Measurements from ENCODE around the gene TNIP1.

TNIP1 gene

DNA sequence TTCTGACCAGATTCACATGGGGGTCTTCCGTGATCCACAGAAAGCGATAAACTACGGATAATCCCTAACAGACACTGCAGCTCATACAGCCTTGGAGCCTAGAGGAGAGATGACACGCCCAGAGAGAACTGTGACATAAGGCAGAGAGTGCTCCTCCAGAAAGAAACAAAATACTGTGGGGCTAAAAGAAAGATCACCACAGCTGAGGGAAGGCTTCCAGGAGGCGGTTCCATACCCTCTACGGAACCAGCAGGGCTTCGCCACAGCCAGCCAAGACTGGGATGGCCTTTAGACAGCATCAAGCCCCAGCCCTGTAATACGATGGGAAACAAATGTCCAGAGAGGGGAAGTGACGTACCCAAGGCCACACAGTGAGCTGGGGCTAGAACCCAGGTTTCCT is 41.2 kb downstream of the TNIP1 start:
- peaks cover 5% of the 10 kb centered on the region; the same call in 1 of the 2 replicates for H3K36me3 ChIP-seq (ENCODE audit: insufficient read depth, low read length)
- no peak overlapping the region for H3K9ac ChIP-seq (ENCODE audit: low read depth, low read length)
- H3K9me3 ChIP-seq (ENCODE audit: control insufficient read depth, insufficient read depth, low read length), result no peaks in the 10 kb centered on the region
- no peaks in the 10 kb centered on the region for H3K4me1 ChIP-seq (ENCODE audit: insufficient read depth, low read length)

DNA sequence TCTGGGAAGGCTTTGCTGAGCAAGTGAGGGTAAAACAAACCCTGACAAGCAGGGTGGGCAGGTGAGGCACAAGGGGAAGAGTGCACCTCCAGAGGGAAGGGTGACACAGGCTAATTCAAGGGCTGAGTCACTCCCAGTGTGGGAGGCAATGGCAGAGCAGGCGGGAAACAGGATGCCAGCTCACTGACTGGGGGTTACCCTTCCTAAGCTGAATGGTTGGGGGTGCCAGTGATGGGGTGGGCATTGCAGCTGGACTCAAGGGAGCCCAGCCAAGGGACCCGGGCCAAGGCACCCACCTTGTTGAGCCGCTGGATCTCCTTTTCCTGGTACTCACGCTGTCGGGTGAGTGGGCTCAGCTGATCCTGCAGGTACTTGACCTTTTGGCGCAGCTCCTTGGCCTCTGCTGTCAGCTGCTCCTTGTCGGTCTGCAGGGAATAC is 42.0 kb downstream of the TNIP1 start:
- peaks cover 5% of the 10 kb centered on the region; the same call in 1 of the 2 replicates for H3K36me3 ChIP-seq (ENCODE audit: insufficient read depth, low read length)
- no peaks in the 10 kb centered on the region for H3K9me3 ChIP-seq (ENCODE audit: control insufficient read depth, insufficient read depth, low read length)
- H3K4me1 ChIP-seq (ENCODE audit: insufficient read depth, low read length), result no peaks in the 10 kb centered on the region
- no peak overlapping the region for H3K9ac ChIP-seq (ENCODE audit: low read depth, low read length)

DNA sequence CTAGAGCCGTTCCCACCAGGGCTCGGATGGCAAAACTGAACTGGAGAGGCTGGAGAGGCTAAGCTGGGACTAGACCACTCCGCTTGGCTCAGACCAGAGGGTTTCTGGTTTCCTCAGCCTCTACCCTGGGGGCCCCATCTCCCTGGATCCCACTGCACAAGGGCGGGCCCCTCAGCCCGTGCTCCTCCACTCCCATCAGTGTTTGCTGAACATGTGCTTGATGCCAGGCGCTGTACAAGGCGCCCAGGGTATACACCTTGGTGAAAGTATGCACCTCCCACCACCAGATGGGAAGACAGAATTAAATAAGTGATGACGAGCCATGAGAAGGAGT is 42.5 kb downstream of the TNIP1 start:
- H3K9ac ChIP-seq (ENCODE audit: low read depth, low read length), result no peak overlapping the region
- peaks cover 5% of the 10 kb centered on the region; the same call in 1 of the 2 replicates for H3K36me3 ChIP-seq (ENCODE audit: insufficient read depth, low read length)
- H3K4me1 ChIP-seq (ENCODE audit: insufficient read depth, low read length), result no peaks in the 10 kb centered on the region
- H3K9me3 ChIP-seq (ENCODE audit: control insufficient read depth, insufficient read depth, low read length), result no peaks in the 10 kb centered on the region

DNA sequence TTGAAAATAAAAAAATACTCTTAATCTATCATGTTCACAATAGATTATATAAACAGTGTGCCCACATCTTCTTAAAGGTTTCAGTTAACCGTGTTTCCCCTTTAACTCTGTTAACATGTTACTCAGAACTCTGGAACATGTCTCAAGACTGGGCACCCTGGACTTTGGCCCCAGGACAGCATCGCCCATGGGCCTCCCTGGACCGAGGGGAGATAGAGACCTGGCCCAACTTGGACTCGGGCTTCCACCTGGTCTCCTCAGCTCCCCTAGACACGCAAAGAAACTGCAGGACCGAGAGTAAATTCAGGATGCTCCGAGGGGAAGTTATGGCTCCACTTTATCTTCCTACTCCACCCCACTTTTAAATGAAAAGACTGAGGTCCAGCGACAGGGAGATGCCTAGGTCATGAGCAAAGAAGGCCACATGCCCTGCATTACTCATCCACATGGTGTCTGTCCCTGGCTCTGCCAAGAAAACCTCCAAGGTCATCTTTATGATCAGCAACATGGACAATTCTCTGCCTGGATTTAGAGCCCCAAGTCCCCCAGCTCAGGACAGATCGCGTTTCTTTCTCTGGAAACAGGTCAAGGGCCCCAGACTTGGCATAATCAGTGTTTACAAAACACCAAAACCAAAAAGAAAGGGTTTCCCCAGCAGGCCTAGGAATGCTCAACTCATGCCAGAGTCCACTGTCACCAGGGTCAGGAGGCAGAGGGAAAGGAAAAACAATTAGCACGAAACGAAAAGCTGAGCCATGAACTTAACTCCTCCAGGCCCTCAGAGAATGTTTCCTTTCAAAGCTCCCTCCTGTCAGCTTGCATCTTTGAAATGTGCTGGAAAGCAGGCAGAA is 43.0 kb downstream of the TNIP1 start:
- Histone ChIP-seq H3K4me1 (ENCODE audit: insufficient read depth, low read length) (no peaks in the 10 kb centered on the region), H3K9me3 (ENCODE audit: control insufficient read depth, insufficient read depth, low read length) (no peaks in the 10 kb centered on the region), H3K9ac (ENCODE audit: low read depth, low read length) (no peak overlapping the region), H3K36me3 (ENCODE audit: insufficient read depth, low read length) (peaks cover 5% of the 10 kb centered on the region; the same call in 1 of the 2 replicates)

DNA sequence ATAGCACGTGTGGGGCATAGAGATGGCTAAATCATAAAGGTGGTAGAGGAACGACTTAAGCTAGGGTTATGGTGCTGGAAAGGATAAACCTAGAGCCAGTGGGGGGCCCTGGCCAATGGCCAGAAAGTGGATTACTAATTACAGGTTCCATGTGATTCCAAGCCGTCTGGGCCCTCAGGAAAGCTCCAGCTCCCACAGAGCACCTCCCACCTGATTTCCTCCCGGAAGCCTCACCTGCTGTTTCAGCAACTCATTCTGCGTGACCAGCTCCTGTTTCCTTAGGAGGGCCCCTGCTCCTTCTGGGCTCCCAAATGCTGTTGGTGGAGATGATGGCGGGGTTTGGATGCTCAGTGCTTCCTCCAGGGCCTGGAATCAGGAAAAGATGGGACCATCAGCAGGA is 44.3 kb downstream of the TNIP1 start:
- Histone ChIP-seq H3K4me1 (ENCODE audit: insufficient read depth, low read length) (no peaks in the 10 kb centered on the region), H3K9me3 (ENCODE audit: control insufficient read depth, insufficient read depth, low read length) (no peaks in the 10 kb centered on the region), H3K9ac (ENCODE audit: low read depth, low read length) (no peak overlapping the region), H3K36me3 (ENCODE audit: insufficient read depth, low read length) (peaks cover 8% of the 10 kb centered on the region; the same call in 1 of the 2 replicates)

DNA sequence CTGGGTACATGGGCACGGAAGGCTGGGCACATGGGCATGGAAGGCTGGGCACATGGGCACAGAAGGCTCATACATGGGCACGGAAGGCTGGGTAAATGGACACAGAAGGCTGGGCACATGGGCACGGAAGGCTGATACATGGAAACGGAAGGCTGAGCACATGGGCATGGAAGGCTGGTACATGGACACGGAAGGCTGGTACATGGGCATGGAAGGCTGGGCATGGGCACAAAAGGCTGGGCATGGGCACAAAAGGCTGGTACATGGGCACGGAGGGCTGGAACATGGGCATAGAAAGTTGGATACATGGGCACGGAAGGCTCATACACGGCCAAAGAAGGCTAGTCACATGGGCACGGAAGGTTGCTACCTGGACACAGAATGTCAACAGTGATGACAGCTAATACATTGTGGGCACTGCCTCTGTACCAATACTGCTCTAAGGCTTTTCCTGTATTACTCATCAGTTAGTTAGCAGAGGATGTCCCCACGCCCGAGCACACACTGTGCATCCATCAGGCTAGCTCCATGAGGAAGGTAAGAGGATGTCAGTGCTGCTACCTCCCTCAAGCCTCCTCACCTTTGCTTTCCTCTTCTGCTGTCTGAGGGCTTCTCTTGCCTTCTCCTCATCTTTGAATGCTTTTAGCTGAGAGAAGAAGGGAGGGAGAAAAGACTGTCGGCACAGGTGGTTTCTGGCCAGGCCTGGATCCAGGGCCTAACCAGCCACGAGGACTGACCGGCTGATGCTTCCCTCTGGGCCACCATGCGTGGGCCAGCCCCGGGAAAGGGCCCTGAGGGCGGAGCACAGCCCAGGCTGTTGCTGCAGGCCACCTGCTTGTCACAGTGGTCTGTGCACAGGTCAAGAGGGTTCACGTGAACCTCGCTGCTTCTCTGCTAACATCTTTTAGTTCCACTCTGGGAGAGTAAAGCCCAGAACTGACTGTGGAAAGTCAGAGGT is 46.1 kb downstream of the TNIP1 start:
- Histone ChIP-seq H3K9me3 (ENCODE audit: control insufficient read depth, insufficient read depth, low read length) (no peaks in the 10 kb centered on the region), H3K36me3 (ENCODE audit: insufficient read depth, low read length) (peaks cover 11% of the 10 kb centered on the region; the same call in 1 of the 2 replicates), H3K9ac (ENCODE audit: low read depth, low read length) (no peak overlapping the region), H3K4me1 (ENCODE audit: insufficient read depth, low read length) (no peaks in the 10 kb centered on the region)

DNA sequence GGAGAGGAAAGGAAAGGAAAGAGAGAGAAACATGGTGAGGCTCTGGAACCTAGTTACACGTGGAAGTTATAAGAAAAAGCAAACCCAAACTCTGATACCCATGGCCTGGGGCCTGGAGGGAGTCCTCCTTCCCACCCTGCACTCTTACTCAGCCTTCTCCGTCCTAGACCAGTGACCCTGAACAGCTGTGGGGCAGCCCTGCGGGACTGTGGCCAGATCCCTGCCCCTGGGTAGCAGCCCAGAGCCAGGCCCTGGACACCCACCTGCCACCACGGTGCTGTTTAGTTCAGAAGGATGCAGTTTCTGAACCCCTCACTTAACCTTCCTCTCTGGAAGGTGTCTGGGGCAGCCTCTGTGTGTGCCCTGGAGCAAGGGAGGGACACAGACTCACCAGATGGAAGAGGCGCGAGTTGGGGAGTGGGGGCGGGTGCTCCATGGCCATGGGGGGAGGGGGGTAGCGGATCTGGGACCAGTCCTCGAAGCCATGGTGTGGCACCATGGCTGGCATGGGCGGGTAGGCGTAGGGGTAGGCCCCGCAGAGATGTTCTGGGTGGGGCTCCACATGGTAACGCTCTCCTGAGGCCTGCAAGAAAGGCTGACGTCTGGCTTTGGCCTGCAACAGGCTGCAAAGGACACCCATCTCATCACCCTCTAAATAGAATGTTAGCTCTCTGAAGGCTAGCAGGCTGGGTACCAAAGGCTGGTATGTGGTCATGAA is 47.5 kb downstream of the TNIP1 start:
- Histone ChIP-seq H3K9ac (ENCODE audit: low read depth, low read length) (no peak overlapping the region), H3K4me1 (ENCODE audit: insufficient read depth, low read length) (no peaks in the 10 kb centered on the region), H3K36me3 (ENCODE audit: insufficient read depth, low read length) (peaks cover 11% of the 10 kb centered on the region; the same call in 1 of the 2 replicates), H3K9me3 (ENCODE audit: control insufficient read depth, insufficient read depth, low read length) (no peaks in the 10 kb centered on the region)

DNA sequence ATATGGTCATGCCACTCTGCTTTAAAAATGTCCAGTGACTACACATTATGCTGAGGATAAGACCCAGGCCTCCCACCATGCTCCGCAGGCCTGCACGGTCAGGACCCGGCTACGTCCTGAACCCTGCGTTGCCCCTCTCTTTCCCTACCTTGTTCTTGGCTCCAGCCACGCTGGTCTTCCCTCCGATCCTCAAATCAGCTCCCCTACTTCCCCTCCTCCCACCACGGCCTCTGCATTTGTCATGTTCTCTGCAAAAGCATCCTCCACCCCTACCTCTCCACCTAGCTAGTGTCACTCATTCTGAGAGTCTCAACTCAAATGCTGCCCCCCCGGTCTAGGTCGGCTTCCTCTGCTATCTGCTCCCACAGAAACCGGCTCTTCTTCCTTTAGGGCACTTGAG is 49.3 kb downstream of the TNIP1 start:
- H3K36me3 ChIP-seq (ENCODE audit: insufficient read depth, low read length), result peaks cover 11% of the 10 kb centered on the region; the same call in 1 of the 2 replicates

DNA sequence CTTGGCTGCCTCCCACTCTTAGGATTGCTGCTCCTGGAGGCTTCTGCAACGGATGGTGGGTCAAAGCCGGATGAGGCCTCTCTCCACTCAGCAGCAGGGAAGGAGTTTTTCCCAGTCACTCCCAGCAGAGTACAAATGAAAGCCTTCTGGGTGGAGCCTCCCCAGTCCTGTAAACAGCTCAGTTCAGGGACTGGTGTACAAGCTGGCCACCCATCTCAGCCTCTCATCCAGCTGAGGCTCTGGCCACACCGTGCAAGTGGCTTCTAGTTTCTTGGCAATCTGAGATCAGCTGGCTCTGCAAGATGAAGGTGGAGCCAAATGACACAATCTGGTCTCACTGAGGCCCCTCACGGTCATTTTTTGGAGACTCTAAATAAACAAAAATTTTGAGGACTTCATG is 50.5 kb downstream of the TNIP1 start:
- no peaks in the 10 kb centered on the region for H3K9me3 ChIP-seq (ENCODE audit: control insufficient read depth, insufficient read depth, low read length)
- H3K9ac ChIP-seq (ENCODE audit: low read depth, low read length), result no peak overlapping the region
- H3K36me3 ChIP-seq (ENCODE audit: insufficient read depth, low read length), result peaks cover 6% of the 10 kb centered on the region; the same call in 1 of the 2 replicates
- no peaks in the 10 kb centered on the region for H3K4me1 ChIP-seq (ENCODE audit: insufficient read depth, low read length)

More for the DNA sequence above, 49.3 kb downstream of the TNIP1 start:
- H3K9me3 ChIP-seq (ENCODE audit: control insufficient read depth, insufficient read depth, low read length), result no peaks in the 10 kb centered on the region
- no peak overlapping the region for H3K9ac ChIP-seq (ENCODE audit: low read depth, low read length)
- no peaks in the 10 kb centered on the region for H3K4me1 ChIP-seq (ENCODE audit: insufficient read depth, low read length)

DNA sequence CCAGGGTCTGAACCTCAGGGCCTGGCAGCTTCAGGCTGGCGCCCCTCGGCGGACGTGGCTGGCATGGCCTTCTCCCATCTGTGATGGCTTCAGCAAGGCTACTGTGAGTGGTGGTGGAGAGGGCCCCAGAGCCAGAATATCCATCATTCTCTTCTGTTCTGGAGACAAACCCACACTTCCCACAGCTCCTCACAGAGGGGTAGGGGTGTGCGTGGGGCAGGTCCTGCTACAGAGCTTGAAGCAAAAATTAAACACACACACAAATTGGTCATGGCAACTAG is 50.8 kb downstream of the TNIP1 start:
- Histone ChIP-seq H3K36me3 (ENCODE audit: insufficient read depth, low read length) (peaks cover 6% of the 10 kb centered on the region; the same call in 1 of the 2 replicates), H3K4me1 (ENCODE audit: insufficient read depth, low read length) (no peaks in the 10 kb centered on the region), H3K9me3 (ENCODE audit: control insufficient read depth, insufficient read depth, low read length) (no peaks in the 10 kb centered on the region), H3K9ac (ENCODE audit: low read depth, low read length) (no peak overlapping the region)

DNA sequence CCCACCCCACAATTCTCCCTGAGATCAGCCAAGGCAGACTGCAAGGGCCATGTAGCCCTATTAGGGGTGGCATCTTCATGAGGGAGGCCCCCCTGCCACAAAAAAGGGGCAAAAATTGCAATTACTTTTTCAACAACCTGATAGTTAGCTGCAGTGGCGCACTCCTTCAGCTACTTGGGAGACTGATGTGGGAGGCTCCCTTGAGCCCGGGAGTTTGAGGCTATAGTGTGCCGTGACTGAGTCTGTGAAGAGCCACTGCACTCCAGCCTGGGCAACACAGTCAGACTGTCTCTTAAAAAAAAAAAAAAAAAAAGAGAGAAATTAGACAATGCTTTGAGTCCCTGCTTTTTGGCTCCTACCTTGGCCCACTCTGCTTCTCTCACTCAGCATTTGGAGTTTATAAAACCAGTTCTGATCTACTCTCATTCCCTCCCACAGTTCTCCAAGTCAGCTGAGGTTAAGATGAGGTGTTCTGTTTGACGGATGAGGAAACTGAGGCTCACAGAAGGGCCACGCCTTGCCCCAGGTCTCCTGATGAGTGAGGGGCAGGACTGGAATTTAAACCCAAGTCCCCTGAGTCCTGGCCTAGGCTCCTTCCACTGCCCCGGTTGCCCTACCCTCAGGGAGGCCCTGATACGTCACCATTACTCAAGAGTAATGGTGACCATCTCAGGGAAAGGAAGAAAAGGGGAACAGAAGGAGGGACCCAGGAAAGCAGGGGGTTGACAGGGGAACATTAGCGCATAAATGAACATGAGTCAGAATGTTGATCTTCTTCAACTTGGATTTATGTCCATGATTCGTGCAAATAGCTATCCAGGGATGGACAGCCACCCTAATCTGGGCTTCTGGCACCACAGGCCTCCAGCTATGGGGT is 51.4 kb downstream of the TNIP1 start:
- Histone ChIP-seq H3K36me3 (ENCODE audit: insufficient read depth, low read length) (peaks cover 6% of the 10 kb centered on the region; the same call in 1 of the 2 replicates), H3K4me1 (ENCODE audit: insufficient read depth, low read length) (no peaks in the 10 kb centered on the region), H3K9ac (ENCODE audit: low read depth, low read length) (no peak overlapping the region), H3K9me3 (ENCODE audit: control insufficient read depth, insufficient read depth, low read length) (no peaks in the 10 kb centered on the region)

DNA sequence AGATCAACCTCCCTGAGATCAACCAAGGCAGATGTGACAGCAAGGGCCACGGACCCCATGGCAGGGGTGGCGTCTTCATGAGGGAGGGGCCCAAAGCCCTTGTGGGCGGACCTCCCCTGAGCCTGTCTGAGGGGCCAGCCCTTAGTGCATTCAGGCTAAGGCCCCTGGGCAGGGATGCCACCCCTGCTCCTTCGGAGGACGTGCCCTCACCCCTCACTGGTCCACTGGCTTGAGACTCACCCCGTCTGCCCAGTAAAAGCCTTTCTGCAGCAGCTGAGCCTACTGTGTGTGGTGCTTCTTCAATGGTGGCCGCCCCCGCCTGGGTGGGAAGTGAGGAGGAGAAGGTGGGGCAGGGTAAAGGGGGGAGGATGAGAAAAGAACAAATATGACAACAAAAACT is 52.1 kb downstream of the TNIP1 start:
- H3K9me3 ChIP-seq (ENCODE audit: control insufficient read depth, insufficient read depth, low read length), result no peaks in the 10 kb centered on the region
- peaks cover 9% of the 10 kb centered on the region for H3K36me3 ChIP-seq (ENCODE audit: insufficient read depth, low read length)
- no peaks in the 10 kb centered on the region for H3K4me1 ChIP-seq (ENCODE audit: insufficient read depth, low read length)
- no peak overlapping the region for H3K9ac ChIP-seq (ENCODE audit: low read depth, low read length)

DNA sequence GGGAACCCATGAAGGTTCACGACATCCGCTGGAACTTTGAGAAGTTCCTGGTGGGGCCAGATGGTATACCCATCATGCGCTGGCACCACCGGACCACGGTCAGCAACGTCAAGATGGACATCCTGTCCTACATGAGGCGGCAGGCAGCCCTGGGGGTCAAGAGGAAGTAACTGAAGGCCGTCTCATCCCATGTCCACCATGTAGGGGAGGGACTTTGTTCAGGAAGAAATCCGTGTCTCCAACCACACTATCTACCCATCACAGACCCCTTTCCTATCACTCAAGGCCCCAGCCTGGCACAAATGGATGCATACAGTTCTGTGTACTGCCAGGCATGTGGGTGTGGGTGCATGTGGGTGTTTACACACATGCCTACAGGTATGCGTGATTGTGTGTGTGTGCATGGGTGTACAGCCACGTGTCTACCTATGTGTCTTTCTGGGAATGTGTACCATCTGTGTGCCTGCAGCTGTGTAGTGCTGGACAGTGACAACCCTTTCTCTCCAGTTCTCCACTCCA is 52.8 kb downstream of the TNIP1 start:
- Histone ChIP-seq H3K9me3 (ENCODE audit: control insufficient read depth, insufficient read depth, low read length) (no peaks in the 10 kb centered on the region), H3K36me3 (ENCODE audit: insufficient read depth, low read length) (peaks cover 9% of the 10 kb centered on the region), H3K9ac (ENCODE audit: low read depth, low read length) (no peak overlapping the region), H3K4me1 (ENCODE audit: insufficient read depth, low read length) (no peaks in the 10 kb centered on the region)

Measured in ES-I3 (cell line).